GM18909 (cell line): ENCODE results near the gene BMPR1A.

Experiments used
- ATAC-seq: cut with Tn5 transposase; IDR thresholded peaks from one replicate; pipeline ENCODE4 v1.9.1; 2021; ENCODE audit warnings: mild to moderate bottlenecking; ENCODE audit not compliant: unreplicated experiment, poor library complexity

Gene BMPR1A

GRCh38 chr10:86756511-86757112 is at the start of gene BMPR1A:
Gene BMPR1A (plus strand): TSS chr10:86756619. CDS start chr10:86876019, 119,400 bp downstream.
- peak; percentile 32 for ATAC-seq

DNA sequence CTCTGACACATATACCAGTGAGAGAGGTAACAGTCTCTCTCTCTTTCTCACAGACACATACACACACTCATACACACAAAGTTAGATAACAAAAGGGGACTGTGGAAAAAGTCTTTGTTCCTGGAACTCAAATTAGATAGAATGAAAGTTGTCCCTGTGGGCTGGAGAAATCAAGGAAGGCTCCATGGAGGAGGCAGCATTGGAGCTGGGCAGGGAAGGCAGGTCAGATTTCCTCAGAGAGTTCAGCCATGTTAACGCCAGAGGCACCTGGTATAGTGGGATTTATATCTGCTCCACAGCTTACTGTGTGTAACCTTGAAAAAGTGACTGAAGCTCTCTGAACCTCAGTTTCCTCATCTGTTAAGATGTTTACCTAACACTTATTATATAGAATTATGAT is 49.4 kb upstream of the BMPR1A start:
- no peak for ATAC-seq

DNA sequence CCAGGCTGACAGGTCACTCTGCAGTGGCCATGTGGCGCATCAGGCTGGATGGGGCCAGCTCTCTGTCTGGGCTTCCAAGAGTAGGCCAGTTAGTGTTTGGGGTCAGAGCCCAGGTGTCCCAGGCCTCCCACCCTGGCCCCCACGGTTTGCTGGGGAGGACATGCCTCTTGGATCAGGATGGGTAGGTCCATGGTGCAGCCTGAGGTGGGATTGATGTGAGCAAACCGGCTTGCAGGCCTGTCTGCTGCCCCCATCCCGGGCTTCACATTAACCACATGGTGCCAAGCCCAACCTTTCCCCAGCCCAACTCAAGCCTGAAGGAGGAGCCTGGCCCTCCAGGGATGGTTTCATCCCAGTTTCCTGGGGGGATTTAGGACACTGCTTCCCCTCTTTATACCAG is 48.9 kb upstream of the BMPR1A start:
- no peak for ATAC-seq

DNA sequence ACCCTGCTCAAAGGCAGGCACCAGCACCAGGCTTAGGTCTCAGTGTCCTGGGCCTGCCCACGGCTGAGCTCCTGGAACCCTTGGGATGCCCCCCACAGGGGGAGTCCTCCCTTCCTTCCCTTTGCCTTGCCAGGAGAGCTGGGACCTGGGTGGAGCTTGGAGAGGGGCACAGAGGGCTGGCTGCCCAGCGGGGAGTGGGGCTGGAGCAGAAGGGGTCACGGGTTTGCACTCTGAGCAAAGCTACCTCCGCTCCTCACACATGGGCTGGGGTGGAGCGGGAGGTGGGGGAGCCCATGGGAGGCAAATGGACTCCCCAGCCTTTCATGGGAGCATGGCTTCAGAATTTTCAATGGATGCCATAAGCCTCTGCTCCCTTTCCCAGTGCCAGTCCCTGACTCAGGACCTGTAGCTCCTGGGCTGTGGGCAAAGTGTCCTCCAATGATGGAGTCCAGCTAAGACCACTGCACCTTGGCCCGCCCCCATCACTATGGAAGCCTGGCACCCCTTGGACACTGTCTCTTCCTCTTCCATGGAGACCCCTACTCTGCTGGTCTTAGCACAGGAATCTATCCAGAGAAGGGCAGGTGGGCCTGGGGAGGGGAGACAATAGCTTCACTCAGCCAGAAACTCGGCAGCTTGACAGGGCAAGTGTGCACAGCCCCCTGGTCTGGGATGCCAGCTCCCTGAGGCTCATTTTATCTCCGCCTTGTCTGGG is 48.2 kb upstream of the BMPR1A start:
- no peak for ATAC-seq

- no peak for ATAC-seq
These were observed 47.5 kb upstream of the BMPR1A start for GRCh38 chr10:86708783-86709380.

DNA sequence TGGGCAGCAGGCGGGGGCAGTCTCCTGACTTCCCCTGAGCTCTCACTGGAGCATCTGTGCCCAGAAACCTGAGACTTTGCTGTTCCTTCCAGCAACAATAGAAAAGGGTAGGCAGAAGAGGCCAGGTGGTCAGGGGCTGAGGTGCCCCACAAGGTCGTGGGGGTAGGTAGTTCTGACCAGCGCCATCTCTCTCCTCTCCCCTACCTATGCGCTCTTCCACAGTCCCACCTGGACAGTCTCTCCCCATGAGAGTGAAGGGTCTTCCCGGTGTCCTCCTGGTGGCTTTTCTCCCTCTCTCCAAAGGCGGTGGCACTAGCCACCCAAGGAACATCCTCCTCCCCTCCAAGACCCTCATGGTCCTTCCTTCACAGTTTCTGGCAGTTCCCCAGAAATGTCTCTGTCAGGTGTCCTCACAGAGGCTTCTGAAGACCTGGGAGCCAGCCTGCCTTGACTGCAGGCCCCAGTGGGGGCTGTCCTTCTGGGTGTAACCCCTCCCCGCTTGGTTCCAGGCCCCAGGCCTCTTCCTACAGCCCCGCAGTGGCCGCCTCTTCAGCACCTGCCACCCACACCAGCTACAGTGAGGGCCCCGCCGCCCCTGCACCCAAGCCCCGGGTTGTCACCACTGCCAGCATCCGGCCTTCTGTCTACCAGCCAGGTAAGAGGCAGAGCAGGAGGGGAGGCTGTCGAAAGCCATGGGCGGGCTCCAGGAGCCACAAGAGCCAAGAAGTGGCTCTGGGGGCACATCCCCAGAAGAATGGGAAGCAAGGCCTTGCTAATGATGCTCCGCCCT is 46.8 kb upstream of the BMPR1A start:
- no peak for ATAC-seq

- peak; percentile 86 for ATAC-seq
These were observed 45.4 kb upstream of the BMPR1A start for GRCh38 chr10:86710987-86711512.

DNA sequence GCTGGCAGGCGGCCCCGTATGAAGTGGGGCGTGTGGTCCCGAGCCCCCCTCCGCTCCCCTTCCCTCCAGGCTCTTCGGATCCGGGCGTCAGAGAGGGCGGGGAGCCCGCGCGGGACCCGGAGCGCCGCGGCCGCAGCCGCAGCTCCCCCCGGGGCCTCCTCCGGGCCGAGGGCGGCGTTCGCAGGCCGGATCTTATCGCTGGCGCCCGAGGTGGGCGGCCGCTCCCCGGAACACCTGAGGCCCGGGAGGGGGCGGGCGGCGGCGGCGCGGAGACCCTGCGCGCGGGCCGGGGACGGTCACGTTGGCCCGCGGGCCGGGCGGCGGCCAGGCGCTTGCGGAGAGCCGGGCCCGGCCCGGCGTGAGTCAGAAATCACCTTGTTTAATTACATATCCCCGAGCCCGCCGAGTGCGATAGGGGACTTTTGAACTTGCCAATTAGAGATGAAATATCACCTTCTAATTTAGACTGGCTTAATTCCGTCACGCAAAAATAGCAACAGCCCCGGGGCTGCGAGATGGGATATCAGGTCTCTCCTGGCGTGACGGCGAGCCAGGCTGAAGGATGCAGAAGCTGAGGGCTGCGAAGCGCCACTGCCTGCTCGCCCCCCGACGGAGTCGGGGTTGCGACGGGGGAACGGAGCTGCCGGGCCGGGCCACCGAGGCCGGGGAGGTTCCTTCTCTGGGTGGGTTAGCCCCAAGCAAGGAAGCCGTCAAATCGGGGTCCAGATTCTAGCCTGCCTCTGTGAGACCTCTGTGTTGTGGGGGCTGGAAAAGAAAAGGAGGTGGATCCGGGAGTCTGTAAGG is 44.7 kb upstream of the BMPR1A start:
- ATAC-seq, result peak; percentile 47

DNA sequence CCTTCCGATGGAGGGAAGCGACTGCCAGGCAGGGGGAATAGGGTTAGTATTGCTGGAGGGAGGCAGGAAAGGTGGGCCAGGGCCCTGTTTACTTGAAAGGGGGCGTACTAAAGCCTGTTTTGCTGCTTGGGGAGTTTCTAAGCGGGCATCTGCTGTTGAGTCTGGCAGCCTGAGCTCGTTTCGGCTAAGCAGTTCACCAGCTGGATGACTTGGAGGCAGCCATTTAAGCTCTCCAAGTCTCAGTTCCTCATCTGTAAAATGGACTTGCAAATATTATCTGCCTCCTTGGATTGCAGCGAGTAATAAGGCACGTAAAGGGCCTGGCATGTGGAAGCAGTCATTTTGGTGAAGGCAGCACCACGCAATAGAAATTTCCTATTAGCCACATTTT is 44.1 kb upstream of the BMPR1A start:
- no peak for ATAC-seq

- no peak for ATAC-seq
These were observed 41.1 kb upstream of the BMPR1A start for GRCh38 chr10:86715156-86715795.

DNA sequence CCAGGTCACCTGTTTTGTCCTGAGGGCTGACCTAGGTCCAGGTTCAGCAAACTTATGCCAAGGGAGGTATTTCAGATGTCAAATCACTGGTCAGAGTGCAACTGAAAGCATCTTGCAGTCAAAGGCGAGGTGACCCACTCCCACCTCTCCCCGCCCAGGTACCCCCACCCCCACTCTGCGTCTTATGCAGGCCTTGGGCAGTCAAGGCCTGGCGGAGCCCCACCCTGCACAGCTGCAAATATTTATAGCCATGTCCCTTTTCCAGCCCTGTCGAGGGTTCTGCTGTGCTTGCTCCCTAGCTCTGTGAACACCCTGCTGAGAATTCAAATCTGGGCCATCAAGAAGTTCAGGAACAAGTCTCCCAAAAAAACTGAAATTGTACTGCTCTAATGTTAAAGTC is 40.6 kb upstream of the BMPR1A start:
- no peak for ATAC-seq

GRCh38 chr10:86716466-86716865 is 40.0 kb upstream of the BMPR1A start:
- ATAC-seq, result no peak

DNA sequence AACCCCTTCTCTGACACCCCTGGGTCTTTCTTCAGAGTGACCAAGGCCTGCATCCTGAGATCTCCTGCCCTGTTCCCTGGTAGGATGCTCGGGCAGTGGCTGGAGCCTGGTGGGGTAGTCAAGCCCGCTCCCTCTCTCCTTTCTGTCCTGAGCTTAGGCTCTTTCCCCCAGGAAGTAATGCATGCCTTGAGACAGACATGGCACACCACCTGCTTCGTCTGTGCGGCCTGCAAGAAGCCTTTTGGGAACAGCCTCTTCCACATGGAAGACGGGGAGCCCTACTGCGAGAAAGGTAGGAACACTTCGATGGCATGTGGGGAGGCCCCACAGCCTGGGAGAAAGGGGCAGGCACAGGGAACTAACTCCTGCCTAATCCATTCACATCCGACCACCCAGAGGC is 37.9 kb upstream of the BMPR1A start:
- no peak for ATAC-seq

DNA sequence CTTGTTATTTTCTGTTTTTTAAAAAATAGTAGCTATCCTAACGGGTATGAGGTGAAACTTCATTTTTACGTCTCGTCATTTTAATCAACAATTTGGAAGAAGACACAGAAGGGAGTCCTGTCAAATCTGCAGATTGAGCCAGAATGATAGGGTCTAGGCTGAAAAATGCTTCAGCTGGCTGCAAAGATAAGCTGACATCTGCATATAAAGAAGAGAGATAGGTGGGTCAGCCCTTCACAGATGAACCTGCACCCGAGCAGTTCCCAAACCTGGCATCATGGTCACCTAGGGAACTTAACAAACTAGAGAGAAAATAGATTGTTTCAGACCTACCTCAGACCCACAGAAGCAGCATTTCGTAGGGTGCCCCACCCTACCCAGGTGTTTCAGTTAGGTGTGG is 35.2 kb upstream of the BMPR1A start:
- ATAC-seq, result no peak

- ATAC-seq, result no peak
These were observed 33.4 kb upstream of the BMPR1A start for GRCh38 chr10:86723009-86723408.

DNA sequence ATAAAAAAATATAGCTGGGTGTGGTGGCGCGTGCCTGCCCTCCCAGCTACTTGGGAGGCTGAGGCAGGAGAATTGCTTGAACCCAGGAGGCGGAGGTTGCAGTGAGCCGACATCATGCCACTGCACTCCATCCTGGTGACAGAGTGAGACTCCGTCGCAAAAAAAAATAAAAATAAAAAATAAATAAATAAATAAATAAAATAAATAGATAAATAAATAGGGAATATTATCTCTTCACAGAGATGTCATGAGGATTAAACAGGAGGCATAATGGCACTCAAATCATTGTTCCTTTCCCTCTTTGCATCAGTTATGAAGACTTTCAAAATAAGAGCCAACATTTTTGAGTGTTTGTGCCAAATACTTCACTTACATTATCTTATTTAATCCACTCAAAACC is 32.0 kb upstream of the BMPR1A start:
- no peak for ATAC-seq

DNA sequence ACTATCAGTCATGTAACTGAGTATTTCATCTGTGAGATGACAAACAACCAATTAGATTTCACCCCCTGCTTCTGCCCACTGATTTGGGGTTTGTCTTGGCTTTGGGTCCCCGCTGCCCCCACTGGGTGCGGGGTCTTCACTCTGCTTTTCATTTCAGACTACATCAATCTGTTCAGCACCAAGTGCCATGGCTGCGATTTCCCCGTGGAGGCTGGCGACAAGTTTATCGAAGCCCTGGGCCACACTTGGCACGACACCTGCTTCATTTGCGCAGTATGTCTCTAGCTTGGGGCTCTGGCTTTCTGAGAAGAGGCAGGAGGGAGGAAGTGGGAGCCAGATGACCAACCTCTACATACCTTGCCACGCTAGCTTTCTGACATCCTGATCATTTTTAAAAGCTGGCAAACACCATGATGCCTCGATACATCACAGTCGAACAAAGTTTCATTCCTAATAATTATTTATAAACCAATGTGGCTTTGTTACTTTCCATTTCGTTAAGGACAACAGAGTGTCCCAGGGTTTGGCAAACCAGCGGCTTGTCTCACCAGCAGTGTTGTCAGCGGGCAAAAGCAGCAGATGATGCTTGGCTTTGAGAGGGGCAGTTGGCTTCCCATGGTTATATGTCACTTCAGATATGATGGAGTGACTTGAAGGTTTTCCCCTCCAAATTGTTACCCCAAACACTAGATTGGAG is 30.3 kb upstream of the BMPR1A start:
- no peak for ATAC-seq

DNA sequence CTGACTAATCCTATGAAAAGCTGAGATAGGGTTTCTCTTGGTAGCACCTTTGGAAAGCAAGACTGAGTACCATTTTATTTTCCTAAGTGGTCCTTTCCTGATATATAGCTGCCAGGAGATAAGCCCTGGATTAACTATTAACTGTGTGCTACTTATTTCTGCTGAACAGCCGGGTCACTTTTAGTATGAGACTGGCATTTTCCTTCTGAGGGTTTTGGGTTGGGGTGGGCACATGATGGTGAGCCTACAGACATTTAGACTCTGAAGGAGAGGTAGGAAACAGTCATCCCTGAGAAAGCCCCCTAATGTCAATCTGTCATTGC is 29.8 kb upstream of the BMPR1A start:
- ATAC-seq, result no peak

DNA sequence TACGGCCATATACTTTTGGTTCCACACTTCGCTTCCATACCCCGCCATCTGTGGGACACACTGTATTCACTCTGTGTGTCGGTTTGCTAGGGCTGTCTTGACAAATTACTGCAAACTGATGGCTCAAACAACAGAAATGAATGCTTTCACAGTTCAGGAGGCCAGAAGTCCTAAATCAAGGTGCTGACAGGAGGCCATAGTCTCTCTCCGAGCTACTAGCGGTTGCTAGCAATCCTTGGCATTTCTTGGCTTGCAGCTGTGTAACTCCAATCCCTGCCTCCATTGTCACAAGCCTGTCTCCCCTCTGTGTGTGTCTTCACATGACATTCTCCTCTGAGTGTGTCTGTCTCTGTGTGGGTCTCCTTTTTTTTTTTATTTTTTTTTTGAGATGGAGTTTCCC is 28.9 kb upstream of the BMPR1A start:
- no peak for ATAC-seq
